Astrocyte (in vitro differentiated cells and primary cell): Measurements from ENCODE around the gene ZNF850. TPM values are rescaled to one million over a fixed set of nuclear protein-coding genes. Genes with fewer than 3 reads are reported as not detected.
A peak's percentile ranks its signal among the peaks of the same experiment; 100 is the strongest.
"Not testable (repeated sequence)": the region's sequence is repeated elsewhere in the genome, so short reads cannot be mapped to it uniquely, and the experiment has no call there.

Source experiments
- DNase-seq: peaks from one replicate; pipeline ENCODE4 v3.0.0-alpha.2; 2010; ENCODE audit warnings: low read depth
- FAIRE-seq: peaks from 2 replicates; lab custom pipeline; 2011; peaks lifted over from hg19 to GRCh38; lab: Jason Lieb, UNC
- H2AFZ ChIP-seq: 2 replicates; pipeline ENCODE4 v1.6.0; 2012; ENCODE audit warnings: low read depth, low read length, inconsistent platforms
- H3K27ac ChIP-seq: 2 replicates; pipeline ENCODE4 v1.5.1; 2011; ENCODE audit warnings: low read depth, low read length, inconsistent platforms
- H3K27me3 ChIP-seq: 2 replicates; pipeline ENCODE4 v1.6.0; 2011; ENCODE audit warnings: low read length, inconsistent platforms; ENCODE audit not compliant: insufficient read depth
- H3K36me3 ChIP-seq: 2 replicates; pipeline ENCODE4 v1.5.1; 2011; ENCODE audit warnings: low read length, inconsistent platforms; ENCODE audit not compliant: insufficient read depth
- H3K4me1 ChIP-seq: 2 replicates; pipeline ENCODE4 v1.5.1; 2011; ENCODE audit warnings: low read length, inconsistent platforms; ENCODE audit not compliant: insufficient read depth
- H3K4me2 ChIP-seq: 2 replicates; pipeline ENCODE4 v1.6.0; 2012; ENCODE audit warnings: low read length, inconsistent platforms
- H3K4me3 ChIP-seq: 2 replicates; pipeline ENCODE4 v1.5.1; 2011; ENCODE audit warnings: low read depth, mild to moderate bottlenecking, low read length, inconsistent platforms; ENCODE audit not compliant: insufficient read depth
- H3K79me2 ChIP-seq: 2 replicates; pipeline ENCODE4 v1.6.0; 2012; ENCODE audit warnings: mild to moderate bottlenecking, low read length, inconsistent platforms; ENCODE audit not compliant: insufficient read depth
- H3K9ac ChIP-seq: 2 replicates; pipeline ENCODE4 v1.6.0; 2012; ENCODE audit warnings: mild to moderate bottlenecking, low read length, inconsistent platforms
- H3K9me3 ChIP-seq: 2 replicates; pipeline ENCODE4 v1.5.1; 2012; ENCODE audit warnings: low read depth, mild to moderate bottlenecking, low read length, inconsistent platforms; ENCODE audit not compliant: insufficient read depth
- H4K20me1 ChIP-seq: 2 replicates; pipeline ENCODE4 v1.6.0; 2012; ENCODE audit warnings: low read length, inconsistent platforms; ENCODE audit not compliant: insufficient read depth
- H3K27ac Mint-ChIP-seq: one replicate; pipeline ENCODE4 v1.8.0; 2021; ENCODE audit warnings: mild to moderate bottlenecking, mixed read lengths; ENCODE audit not compliant: unreplicated experiment
- H3K27me3 Mint-ChIP-seq: one replicate; pipeline ENCODE4 v1.8.0; 2021; ENCODE audit warnings: low read depth, mixed read lengths; ENCODE audit not compliant: unreplicated experiment
- H3K36me3 Mint-ChIP-seq: one replicate; pipeline ENCODE4 v1.8.0; 2021; ENCODE audit warnings: low read depth, mixed read lengths; ENCODE audit not compliant: unreplicated experiment
- H3K4me1 Mint-ChIP-seq: one replicate; pipeline ENCODE4 v1.8.0; 2021; ENCODE audit warnings: low read depth, mixed read lengths; ENCODE audit not compliant: unreplicated experiment
- H3K4me3 Mint-ChIP-seq: one replicate; pipeline ENCODE4 v1.8.0; 2021; ENCODE audit warnings: mild to moderate bottlenecking, moderate library complexity, mixed read lengths; ENCODE audit not compliant: unreplicated experiment
- H3K9me3 Mint-ChIP-seq: one replicate; pipeline ENCODE4 v1.8.0; 2021; ENCODE audit warnings: mild to moderate bottlenecking, mixed read lengths; ENCODE audit not compliant: unreplicated experiment
- EZH2 ChIP-seq: IDR thresholded peaks from 2 replicates; pipeline ENCODE4 v1.6.1; 2012; ENCODE audit warnings: mild to moderate bottlenecking, low read length, inconsistent platforms; ENCODE audit not compliant: insufficient read depth
- total RNA-seq: library from RNA; stranded (reverse); gene quantifications from 2 replicates; pipeline ENCODE4 v1.2.1, GENCODE V29; 2021
- TF ChIP-seq, protein P1 (sequence below): IDR thresholded peaks from 2 replicates; pipeline ENCODE4 v1.5.1; 2011; ENCODE audit warnings: low read depth, mild to moderate bottlenecking, inconsistent platforms, low read length, moderate library complexity; ENCODE audit not compliant: insufficient read depth

Gene ZNF850
- total RNA-seq, 1 donor from 2014 or later, result 6.6 TPM

DNA sequence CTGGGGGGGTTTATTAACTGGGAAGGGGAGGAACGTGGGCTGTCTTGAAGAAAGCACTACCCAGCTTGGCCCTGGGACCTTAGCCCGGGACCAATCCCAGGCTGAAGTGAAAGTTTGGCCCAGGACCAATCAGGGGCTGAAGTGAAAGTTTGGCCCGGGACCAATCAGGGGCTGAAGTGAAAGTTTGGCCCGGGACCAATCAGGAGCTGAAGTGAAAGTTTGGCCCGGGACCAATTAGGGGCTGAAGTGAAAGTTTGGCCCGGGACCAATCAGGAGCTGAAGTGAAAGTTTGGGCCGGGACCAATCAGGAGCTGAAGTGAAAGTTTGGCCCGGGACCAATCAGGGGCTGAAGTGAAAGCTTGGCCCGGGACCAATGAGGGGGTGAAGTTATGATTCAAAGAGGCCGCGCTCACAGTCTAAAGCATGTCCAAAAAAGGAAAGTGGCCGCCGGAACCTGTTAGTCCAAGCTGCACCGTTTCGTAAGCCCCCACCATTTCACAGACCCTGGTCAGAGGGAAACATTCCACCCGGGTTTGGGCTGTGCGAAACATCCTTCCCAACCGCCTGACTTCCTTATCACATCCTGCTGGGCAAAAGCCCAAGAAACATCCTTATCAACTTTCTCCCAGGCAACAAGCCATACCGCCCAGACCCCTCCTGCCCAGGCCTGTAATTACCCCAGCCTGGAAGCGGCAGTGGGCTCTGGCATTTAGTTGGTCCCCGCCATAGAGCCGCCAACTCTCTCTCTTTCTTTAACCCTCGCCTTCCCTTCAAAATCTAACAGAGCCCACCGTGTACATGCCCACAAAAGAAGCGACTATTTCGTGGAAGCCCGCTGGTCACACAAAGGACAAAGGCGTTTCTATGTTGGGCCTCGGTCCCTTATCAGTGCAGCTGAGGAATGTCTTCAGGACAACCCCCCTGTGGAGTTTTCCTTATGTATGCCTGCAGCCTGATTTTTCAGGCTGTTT lies 1.1 kb downstream of the ZNF850 start:
- H3K36me3 Mint-ChIP-seq, result peaks cover 9% of the 10 kb centered on the region
- no peaks in the 10 kb centered on the region for H3K27me3 Mint-ChIP-seq
- Histone ChIP-seq H3K27ac (peak overlapping the region; percentile 54), H4K20me1 (no peaks in the 10 kb centered on the region), H3K4me2 (peak overlapping the region; percentile 94), H2AFZ (peak overlapping the region; percentile 98), H3K4me3 (peak overlapping the region; percentile 78), H3K4me1 (peaks cover 4% of the 10 kb centered on the region), H3K79me2 (peaks cover 41% of the 10 kb centered on the region), H3K36me3 (no peaks in the 10 kb centered on the region), H3K27me3 (no peaks in the 10 kb centered on the region), H3K9me3 (peaks cover 8% of the 10 kb centered on the region), H3K9ac (peak overlapping the region; percentile 81)
- FAIRE-seq, result no peak
- DNase-seq, result peak; percentile 92
- peaks cover 27% of the 10 kb centered on the region for H3K9me3 Mint-ChIP-seq
- no peak for TF ChIP-seq EZH2
- TF ChIP-seq, protein P1, sequence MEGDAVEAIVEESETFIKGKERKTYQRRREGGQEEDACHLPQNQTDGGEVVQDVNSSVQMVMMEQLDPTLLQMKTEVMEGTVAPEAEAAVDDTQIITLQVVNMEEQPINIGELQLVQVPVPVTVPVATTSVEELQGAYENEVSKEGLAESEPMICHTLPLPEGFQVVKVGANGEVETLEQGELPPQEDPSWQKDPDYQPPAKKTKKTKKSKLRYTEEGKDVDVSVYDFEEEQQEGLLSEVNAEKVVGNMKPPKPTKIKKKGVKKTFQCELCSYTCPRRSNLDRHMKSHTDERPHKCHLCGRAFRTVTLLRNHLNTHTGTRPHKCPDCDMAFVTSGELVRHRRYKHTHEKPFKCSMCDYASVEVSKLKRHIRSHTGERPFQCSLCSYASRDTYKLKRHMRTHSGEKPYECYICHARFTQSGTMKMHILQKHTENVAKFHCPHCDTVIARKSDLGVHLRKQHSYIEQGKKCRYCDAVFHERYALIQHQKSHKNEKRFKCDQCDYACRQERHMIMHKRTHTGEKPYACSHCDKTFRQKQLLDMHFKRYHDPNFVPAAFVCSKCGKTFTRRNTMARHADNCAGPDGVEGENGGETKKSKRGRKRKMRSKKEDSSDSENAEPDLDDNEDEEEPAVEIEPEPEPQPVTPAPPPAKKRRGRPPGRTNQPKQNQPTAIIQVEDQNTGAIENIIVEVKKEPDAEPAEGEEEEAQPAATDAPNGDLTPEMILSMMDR, result no peak
- peak overlapping the region; percentile 60 for H3K27ac Mint-ChIP-seq
- peaks cover 1% of the 10 kb centered on the region for H3K4me1 Mint-ChIP-seq
- peak overlapping the region; percentile 96 for H3K4me3 Mint-ChIP-seq

DNA sequence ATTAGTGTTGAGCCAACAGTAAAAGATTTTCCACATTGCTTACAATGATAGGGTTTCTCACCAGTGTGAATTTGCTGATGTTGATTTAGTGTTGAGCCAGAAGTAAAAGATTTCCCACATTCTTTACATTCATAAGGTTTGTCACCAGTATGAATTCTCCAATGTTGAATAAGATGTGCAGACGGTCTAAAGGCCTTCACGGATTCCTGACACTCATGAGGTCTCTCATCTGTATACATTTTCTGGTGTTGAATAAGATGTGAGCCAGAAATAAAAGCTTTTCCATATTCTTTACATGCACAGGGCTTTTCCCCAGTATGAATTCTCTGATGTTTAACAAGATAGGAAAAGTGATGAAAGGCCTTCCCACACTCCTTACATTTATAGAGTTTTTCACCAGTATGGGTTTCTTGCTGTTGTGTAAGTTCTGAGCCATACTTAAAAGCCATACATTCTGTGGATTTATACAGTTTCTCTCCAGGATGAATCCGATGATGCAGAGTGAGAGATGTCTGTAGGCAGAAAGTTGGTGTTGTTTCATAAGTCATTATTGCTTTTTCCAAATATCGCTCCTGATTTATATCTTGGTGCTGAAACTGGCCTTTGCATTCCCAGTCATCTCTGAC lies 22.4 kb downstream of the ZNF850 start:
- no peak overlapping the region for H2AFZ ChIP-seq
- H3K9ac ChIP-seq, result no peak overlapping the region
- H3K4me1 Mint-ChIP-seq, result no peaks in the 10 kb centered on the region
- FAIRE-seq (peak; percentile 26), DNase-seq (no peak)
- peaks cover 68% of the 10 kb centered on the region for H3K36me3 ChIP-seq
- H3K4me3 Mint-ChIP-seq, result no peak overlapping the region
- H3K9me3 Mint-ChIP-seq, result peaks cover 90% of the 10 kb centered on the region
- H4K20me1 ChIP-seq, result no peaks in the 10 kb centered on the region
- H3K4me1 ChIP-seq, result no peaks in the 10 kb centered on the region
- TF ChIP-seq, protein P1, result no peak
- TF ChIP-seq EZH2, result no peak
- peaks cover 88% of the 10 kb centered on the region for H3K36me3 Mint-ChIP-seq
- H3K27ac ChIP-seq, result no peak overlapping the region
- no peaks in the 10 kb centered on the region for H3K79me2 ChIP-seq
- no peaks in the 10 kb centered on the region for H3K27me3 ChIP-seq
- H3K4me2 ChIP-seq, result no peak overlapping the region
- H3K27ac Mint-ChIP-seq, result no peak overlapping the region
- H3K4me3 ChIP-seq, result no peak overlapping the region
- H3K27me3 Mint-ChIP-seq, result no peaks in the 10 kb centered on the region
- peaks cover 78% of the 10 kb centered on the region for H3K9me3 ChIP-seq

DNA sequence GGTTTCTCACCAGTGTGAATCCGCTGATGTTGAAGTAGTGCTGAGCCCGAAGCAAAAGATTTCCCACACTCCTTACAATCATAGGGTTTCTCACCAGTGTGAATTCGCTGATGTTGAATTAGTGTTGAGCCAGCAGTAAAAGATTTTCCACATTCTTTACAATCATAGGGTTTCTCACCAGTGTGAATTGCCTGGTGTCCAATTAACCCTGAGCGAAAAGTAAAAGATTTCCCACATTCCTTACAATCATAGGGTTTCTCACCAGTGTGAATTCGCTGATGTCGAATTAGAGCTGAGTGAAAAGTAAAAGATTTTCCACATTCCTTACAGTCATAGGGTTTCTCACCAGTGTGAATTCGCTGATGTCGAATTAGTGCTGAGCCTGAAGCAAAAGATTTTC lies 23.0 kb downstream of the ZNF850 start:
- Mint-ChIP-seq H3K9me3 (peaks cover 90% of the 10 kb centered on the region), H3K36me3 (peaks cover 88% of the 10 kb centered on the region)
- H3K27me3 ChIP-seq, H3K27ac ChIP-seq, H3K4me3 ChIP-seq, H2AFZ ChIP-seq, H3K4me2 ChIP-seq, H3K9ac ChIP-seq, DNase-seq, FAIRE-seq, H3K4me3 Mint-ChIP-seq, H3K4me1 ChIP-seq, H4K20me1 ChIP-seq, H3K27me3 Mint-ChIP-seq, H3K79me2 ChIP-seq, H3K4me1 Mint-ChIP-seq, H3K27ac Mint-ChIP-seq: not testable (repeated sequence)
- H3K36me3 ChIP-seq, result peaks cover 66% of the 10 kb centered on the region
- peaks cover 73% of the 10 kb centered on the region for H3K9me3 ChIP-seq
